Type B pancreatic cell (in vitro differentiated cells): ENCODE data around the gene CCBE1. TPM values are rescaled to one million over a fixed set of nuclear protein-coding genes. Genes with fewer than 3 reads are reported as not detected.

Experiments
- DNase-seq: peaks from one replicate; pipeline ENCODE4 v3.0.0; 2021; ENCODE audit warnings: mixed read lengths; ENCODE audit not compliant: unreplicated experiment; ENCODE audit errors: extremely low spot score
- H3K27ac Mint-ChIP-seq: 2 replicates; pipeline ENCODE4 v1.8.0; 2021; ENCODE audit warnings: mild to moderate bottlenecking, mixed read lengths
- H3K27me3 Mint-ChIP-seq: 2 replicates; pipeline ENCODE4 v1.8.0; 2021; ENCODE audit warnings: mixed read lengths
- H3K36me3 Mint-ChIP-seq: 2 replicates; pipeline ENCODE4 v1.8.0; 2021; ENCODE audit warnings: mixed read lengths
- H3K4me1 Mint-ChIP-seq: one replicate; pipeline ENCODE4 v1.8.0; 2021; ENCODE audit warnings: mixed read lengths; ENCODE audit not compliant: unreplicated experiment
- H3K4me3 Mint-ChIP-seq: 2 replicates; pipeline ENCODE4 v1.8.0; 2021; ENCODE audit warnings: mild to moderate bottlenecking, mixed read lengths
- H3K9me3 Mint-ChIP-seq: 2 replicates; pipeline ENCODE4 v1.8.0; 2021; ENCODE audit warnings: mixed read lengths
- total RNA-seq: library from RNA; stranded (reverse); gene quantifications from 2 replicates; pipeline ENCODE4 v1.2.1, GENCODE V29; 2021; ENCODE audit warnings: low replicate concordance
- TF ChIP-seq, protein P1 (sequence below): fragments of 200-600 bp; sonication (generic); conservative IDR thresholded peaks from 2 replicates; pipeline ENCODE4 v1.5.0; 2021; ENCODE audit warnings: antibody characterized with exemption, mild to moderate bottlenecking

The CCBE1 gene
- total RNA-seq, 1 donor from 2014 or later, result 51.3 TPM

GRCh38 chr18:59605633-59606192 lies 91.5 kb downstream of the CCBE1 start:
- peaks cover 10% of the 10 kb centered on the region for H3K9me3 Mint-ChIP-seq
- H3K27me3 Mint-ChIP-seq, result peaks cover 4% of the 10 kb centered on the region
- no peak overlapping the region for H3K27ac Mint-ChIP-seq
- H3K4me1 Mint-ChIP-seq, result peaks cover 13% of the 10 kb centered on the region
- H3K36me3 Mint-ChIP-seq, result peaks cover 14% of the 10 kb centered on the region
- no peak overlapping the region for H3K4me3 Mint-ChIP-seq
- no peak for DNase-seq
- TF ChIP-seq, protein P1, sequence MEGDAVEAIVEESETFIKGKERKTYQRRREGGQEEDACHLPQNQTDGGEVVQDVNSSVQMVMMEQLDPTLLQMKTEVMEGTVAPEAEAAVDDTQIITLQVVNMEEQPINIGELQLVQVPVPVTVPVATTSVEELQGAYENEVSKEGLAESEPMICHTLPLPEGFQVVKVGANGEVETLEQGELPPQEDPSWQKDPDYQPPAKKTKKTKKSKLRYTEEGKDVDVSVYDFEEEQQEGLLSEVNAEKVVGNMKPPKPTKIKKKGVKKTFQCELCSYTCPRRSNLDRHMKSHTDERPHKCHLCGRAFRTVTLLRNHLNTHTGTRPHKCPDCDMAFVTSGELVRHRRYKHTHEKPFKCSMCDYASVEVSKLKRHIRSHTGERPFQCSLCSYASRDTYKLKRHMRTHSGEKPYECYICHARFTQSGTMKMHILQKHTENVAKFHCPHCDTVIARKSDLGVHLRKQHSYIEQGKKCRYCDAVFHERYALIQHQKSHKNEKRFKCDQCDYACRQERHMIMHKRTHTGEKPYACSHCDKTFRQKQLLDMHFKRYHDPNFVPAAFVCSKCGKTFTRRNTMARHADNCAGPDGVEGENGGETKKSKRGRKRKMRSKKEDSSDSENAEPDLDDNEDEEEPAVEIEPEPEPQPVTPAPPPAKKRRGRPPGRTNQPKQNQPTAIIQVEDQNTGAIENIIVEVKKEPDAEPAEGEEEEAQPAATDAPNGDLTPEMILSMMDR, result no peak

GRCh38 chr18:59604877-59605276 lies 92.3 kb downstream of the CCBE1 start:
- no peak overlapping the region for H3K4me3 Mint-ChIP-seq
- no peak for DNase-seq
- peaks cover 13% of the 10 kb centered on the region for H3K4me1 Mint-ChIP-seq
- H3K9me3 Mint-ChIP-seq, result peaks cover 10% of the 10 kb centered on the region
- peaks cover 4% of the 10 kb centered on the region for H3K27me3 Mint-ChIP-seq
- TF ChIP-seq, protein P1, result no peak
- H3K36me3 Mint-ChIP-seq, result peaks cover 14% of the 10 kb centered on the region
- no peak overlapping the region for H3K27ac Mint-ChIP-seq

DNA sequence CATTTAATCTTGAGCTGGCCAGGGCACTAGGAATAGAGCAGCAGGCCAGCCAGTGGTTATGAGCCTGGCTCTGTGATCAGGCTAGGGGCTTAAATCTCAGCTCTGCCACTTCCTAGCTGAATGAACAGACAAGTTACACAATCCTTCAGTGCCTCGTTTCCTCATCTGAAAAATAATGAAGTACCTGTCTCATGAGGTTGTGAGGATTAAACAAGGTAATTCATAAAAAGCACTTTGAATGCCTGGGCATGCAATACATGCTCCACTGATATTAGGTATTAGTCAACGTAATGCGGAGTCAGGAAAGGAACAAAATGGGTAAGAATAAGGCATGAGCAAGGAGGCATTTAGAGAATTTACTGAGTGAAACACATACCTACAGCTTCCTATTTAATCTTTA lies 100.2 kb downstream of the CCBE1 start:
- TF ChIP-seq, protein P1, result no peak
- Mint-ChIP-seq H3K9me3 (peaks cover 5% of the 10 kb centered on the region), H3K4me1 (peaks cover 18% of the 10 kb centered on the region), H3K4me3 (no peak overlapping the region), H3K27me3 (peaks cover 25% of the 10 kb centered on the region), H3K36me3 (peaks cover 3% of the 10 kb centered on the region), H3K27ac (no peak overlapping the region)
- no peak for DNase-seq

GRCh38 chr18:59593291-59593717 lies 103.9 kb downstream of the CCBE1 start:
- DNase-seq, result no peak
- no peak overlapping the region for H3K27ac Mint-ChIP-seq

GRCh38 chr18:59592624-59593023 lies 104.6 kb downstream of the CCBE1 start:
- H3K9me3 Mint-ChIP-seq, result no peaks in the 10 kb centered on the region
- H3K27me3 Mint-ChIP-seq, result peaks cover 16% of the 10 kb centered on the region
- H3K27ac Mint-ChIP-seq, result no peak overlapping the region
- H3K4me3 Mint-ChIP-seq, result no peak overlapping the region
- H3K4me1 Mint-ChIP-seq, result peaks cover 18% of the 10 kb centered on the region
- no peak for DNase-seq
- H3K36me3 Mint-ChIP-seq, result no peaks in the 10 kb centered on the region
- TF ChIP-seq, protein P1, result no peak

More at GRCh38 chr18:59593291-59593717, 103.9 kb downstream of the CCBE1 start:
- Mint-ChIP-seq H3K36me3 (peaks cover 3% of the 10 kb centered on the region), H3K27me3 (peaks cover 20% of the 10 kb centered on the region), H3K4me1 (peaks cover 18% of the 10 kb centered on the region), H3K4me3 (no peak overlapping the region), H3K9me3 (no peaks in the 10 kb centered on the region)
- TF ChIP-seq, protein P1, result no peak

GRCh38 chr18:59582395-59582794 lies 114.8 kb downstream of the CCBE1 start:
- H3K4me1 Mint-ChIP-seq, result peaks cover 27% of the 10 kb centered on the region
- DNase-seq, result no peak
- H3K27me3 Mint-ChIP-seq, result peaks cover 6% of the 10 kb centered on the region
- H3K9me3 Mint-ChIP-seq, result no peaks in the 10 kb centered on the region
- TF ChIP-seq, protein P1, result no peak
- peaks cover 3% of the 10 kb centered on the region for H3K36me3 Mint-ChIP-seq
- H3K4me3 Mint-ChIP-seq, result no peak overlapping the region
- H3K27ac Mint-ChIP-seq, result no peak overlapping the region
